GM23338 (cell line): ENCODE data around the gene SAFB2. TPM values are rescaled to one million over a fixed set of nuclear protein-coding genes. Genes with fewer than 3 reads are reported as not detected.

Experiments used
- ATAC-seq: fragments of 200-7000 bp; cut with Tn5 transposase; 3 replicates; pipeline ENCODE4 v1.9.1; 2020
- DNase-seq: peaks from one replicate; pipeline ENCODE4 v3.0.0-alpha.2; 2015; ENCODE audit warnings: low spot score
- H2AFZ ChIP-seq: fragments of 200-600 bp; sonication (generic); 2 replicates; pipeline ENCODE4 v1.8.0; 2016; ENCODE audit warnings: antibody characterized with exemption, mild to moderate bottlenecking, moderate library complexity
- H3F3A ChIP-seq: fragments of 200-600 bp; sonication (generic); replicated peaks from 2 replicates; pipeline ENCODE4 v1.8.0; 2017; ENCODE audit warnings: antibody characterized with exemption, mixed run types, low read depth
- H3K27ac ChIP-seq: fragments of 200-600 bp; sonication (generic); 2 replicates; pipeline ENCODE4 v1.6.1; 2016; ENCODE audit warnings: low read depth
- H3K27me3 ChIP-seq: fragments of 200-600 bp; sonication (generic); 2 replicates; pipeline ENCODE4 v1.8.0; 2016; ENCODE audit warnings: mild to moderate bottlenecking, mixed run types, moderate library complexity; ENCODE audit not compliant: insufficient read depth
- H3K36me3 ChIP-seq: fragments of 200-600 bp; sonication (generic); 2 replicates; pipeline ENCODE4 v1.8.0; 2016; ENCODE audit warnings: mild to moderate bottlenecking; ENCODE audit not compliant: insufficient read depth
- H3K4me1 ChIP-seq: fragments of 200-600 bp; sonication (generic); 2 replicates; pipeline ENCODE4 v1.8.0; 2016; ENCODE audit warnings: mild to moderate bottlenecking, moderate library complexity; ENCODE audit not compliant: insufficient read depth
- H3K4me2 ChIP-seq: fragments of 200-600 bp; sonication (generic); 2 replicates; pipeline ENCODE4 v1.7.1; 2017; ENCODE audit warnings: mixed run types
- H3K4me3 ChIP-seq: fragments of 200-600 bp; sonication (generic); 2 replicates; pipeline ENCODE4 v1.6.1; 2016; ENCODE audit warnings: mixed run types
- H3K79me2 ChIP-seq: fragments of 200-600 bp; sonication (generic); replicated peaks from 2 replicates; pipeline ENCODE4 v1.8.0; 2017; ENCODE audit warnings: mild to moderate bottlenecking; ENCODE audit not compliant: insufficient read depth
- H3K9me2 ChIP-seq: fragments of 200-600 bp; sonication (generic); 2 replicates; pipeline ENCODE4 v1.8.0; 2017; ENCODE audit not compliant: insufficient read depth
- H4K20me1 ChIP-seq: fragments of 200-600 bp; sonication (generic); replicated peaks from 2 replicates; pipeline ENCODE4 v1.8.0; 2017; ENCODE audit warnings: mild to moderate bottlenecking; ENCODE audit not compliant: insufficient read depth
- H3K27ac Mint-ChIP-seq: 2 replicates; pipeline ENCODE4 v1.8.0; 2020; ENCODE audit warnings: inconsistent platforms, mild to moderate bottlenecking, moderate library complexity, mixed read lengths
- H3K27me3 Mint-ChIP-seq: 3 replicates; pipeline ENCODE4 v1.8.0; 2022; ENCODE audit warnings: low read depth, mild to moderate bottlenecking, moderate library complexity, mixed read lengths, inconsistent platforms; ENCODE audit not compliant: insufficient read depth, poor library complexity
- H3K36me3 Mint-ChIP-seq: 3 replicates; pipeline ENCODE4 v1.8.0; 2021; ENCODE audit warnings: low read depth, mild to moderate bottlenecking, inconsistent platforms, moderate library complexity, mixed read lengths
- H3K4me1 Mint-ChIP-seq: 3 replicates; pipeline ENCODE4 v1.8.0; 2020; ENCODE audit warnings: mild to moderate bottlenecking, inconsistent platforms, mixed read lengths
- H3K4me3 Mint-ChIP-seq: 3 replicates; pipeline ENCODE4 v1.8.0; 2021; ENCODE audit warnings: moderate library complexity, mild to moderate bottlenecking, inconsistent platforms, mixed read lengths
- H3K9me3 Mint-ChIP-seq: 3 replicates; pipeline ENCODE4 v1.8.0; 2020; ENCODE audit warnings: moderate library complexity, mild to moderate bottlenecking, inconsistent platforms, mixed read lengths
- CREB1 ChIP-seq: fragments of 250-450 bp; sonication (Bioruptor Pico); IDR thresholded peaks from 2 replicates; pipeline ENCODE4 v1.5.0; 2020; ENCODE audit warnings: low read depth, mild to moderate bottlenecking, moderate library complexity
- EZH2 ChIP-seq: fragments of 200-600 bp; sonication (generic); IDR thresholded peaks from one replicate; pipeline ENCODE4 v1.8.0; 2017; ENCODE audit warnings: antibody characterized with exemption, mild to moderate bottlenecking, low read depth; ENCODE audit not compliant: unreplicated experiment
- EZH2phosphoT487 ChIP-seq: fragments of 200-600 bp; sonication (generic); IDR thresholded peaks from one replicate; pipeline ENCODE4 v1.8.1; 2018; ENCODE audit warnings: antibody characterized with exemption; ENCODE audit not compliant: unreplicated experiment
- JUNB ChIP-seq: IDR thresholded peaks from one replicate; pipeline ENCODE4 v1.6.1; 2016; ENCODE audit warnings: antibody characterized with exemption; ENCODE audit not compliant: unreplicated experiment
- NANOG ChIP-seq: IDR thresholded peaks from 2 replicates; pipeline ENCODE4 v1.6.1; 2016; ENCODE audit warnings: antibody characterized with exemption, borderline replicate concordance
- STAT1 ChIP-seq: IDR thresholded peaks from one replicate; pipeline ENCODE4 v1.6.1; 2016; ENCODE audit warnings: antibody characterized with exemption; ENCODE audit not compliant: unreplicated experiment
- ZNF114 ChIP-seq: fragments of 250-450 bp; sonication (Bioruptor Pico); IDR thresholded peaks from 2 replicates; pipeline ENCODE4 v1.5.0; 2020; ENCODE audit warnings: mild to moderate bottlenecking, moderate library complexity
- ZNF331 ChIP-seq: fragments of 250-450 bp; sonication (Bioruptor Pico); IDR thresholded peaks from 2 replicates; pipeline ENCODE4 v1.5.0; 2020; ENCODE audit warnings: low read depth, mild to moderate bottlenecking, moderate library complexity
- polyA plus RNA-seq: library from polyadenylated mRNA; unstranded; fragments of >200 nt; fragmentation: Nextera tagmentation; extraction: Ambion mirVana; gene quantifications from 2 replicates; pipeline ENCODE4 v1.2.1, GENCODE V29; 2016
- total RNA-seq: library from RNA; depleted of rRNA; stranded (reverse); fragments of >200 nt; shearing (Covaris generic); gene quantifications from 2 replicates; pipeline ENCODE4 v1.2.3, GENCODE V29; 2014
- TF ChIP-seq, protein P1 (sequence below), 2 experiments: fragments of 200-600 bp in 1 of 2; sonication (generic) in 1 of 2; conservative IDR thresholded peaks; 2 replicates each; pipeline versions ENCODE4 v1.5.1 to v1.6.1; 2016 to 2017; ENCODE audit warnings: antibody characterized with exemption in 2 of 2, low read depth in 2 of 2, mild to moderate bottlenecking in 2 of 2, moderate library complexity in 1 of 2
- TF ChIP-seq, protein P2 (sequence below): fragments of 250-450 bp; sonication (Bioruptor Pico); IDR thresholded peaks from 2 replicates; pipeline ENCODE4 v1.5.0; 2020; ENCODE audit warnings: mild to moderate bottlenecking, moderate library complexity
- TF ChIP-seq, protein P3 (sequence below): IDR thresholded peaks from 2 replicates; pipeline ENCODE4 v1.6.1; 2016; ENCODE audit warnings: antibody characterized with exemption
- TF ChIP-seq, protein P4 (sequence below): IDR thresholded peaks from one replicate; pipeline ENCODE4 v1.6.1; 2018; ENCODE audit warnings: antibody characterized with exemption; ENCODE audit not compliant: unreplicated experiment

The SAFB2 gene
- total and polyA plus RNA-seq, 2 experiments from 2014 or later = 37.7 to 102 TPM

DNA sequence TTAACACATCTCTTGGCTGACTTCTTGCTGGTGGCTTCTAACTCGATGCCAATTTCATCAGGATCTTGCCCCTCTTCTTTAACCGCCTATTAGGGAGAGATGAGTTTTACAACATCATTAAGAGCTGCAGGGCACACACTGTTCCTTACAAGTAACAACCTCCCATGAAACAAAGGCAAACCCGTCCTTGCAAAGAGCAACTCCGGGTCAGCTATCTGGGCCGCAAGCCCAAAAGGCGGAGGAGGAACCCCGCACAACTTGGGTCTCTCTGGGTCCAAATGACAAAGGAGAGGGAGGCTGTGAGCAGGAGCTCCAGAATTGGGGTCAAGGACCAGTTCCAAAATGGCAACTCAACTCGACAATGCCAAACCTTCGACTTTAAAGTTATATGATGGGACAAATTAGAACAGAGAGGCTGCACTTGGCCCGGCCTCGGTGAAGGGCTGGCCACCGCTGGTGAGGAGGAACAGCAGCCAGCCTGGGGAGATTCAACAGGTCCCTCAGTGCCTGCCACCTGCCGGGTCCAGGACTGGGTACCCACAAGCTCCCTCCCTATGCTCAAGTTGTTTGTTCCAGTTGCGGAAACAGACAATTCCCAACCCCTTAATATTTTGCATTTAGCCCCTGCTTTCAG lies 1.1 kb downstream of the SAFB2 start:
- H3K4me1 ChIP-seq = peaks cover 20% of the 10 kb centered on the region
- H3K36me3 ChIP-seq = peaks cover 37% of the 10 kb centered on the region
- peaks cover 74% of the 10 kb centered on the region for H3K36me3 Mint-ChIP-seq
- peaks cover 31% of the 10 kb centered on the region for H3K4me1 Mint-ChIP-seq
- peak overlapping the region; percentile 98 for H3K4me3 ChIP-seq
- TF ChIP-seq, protein P1, sequence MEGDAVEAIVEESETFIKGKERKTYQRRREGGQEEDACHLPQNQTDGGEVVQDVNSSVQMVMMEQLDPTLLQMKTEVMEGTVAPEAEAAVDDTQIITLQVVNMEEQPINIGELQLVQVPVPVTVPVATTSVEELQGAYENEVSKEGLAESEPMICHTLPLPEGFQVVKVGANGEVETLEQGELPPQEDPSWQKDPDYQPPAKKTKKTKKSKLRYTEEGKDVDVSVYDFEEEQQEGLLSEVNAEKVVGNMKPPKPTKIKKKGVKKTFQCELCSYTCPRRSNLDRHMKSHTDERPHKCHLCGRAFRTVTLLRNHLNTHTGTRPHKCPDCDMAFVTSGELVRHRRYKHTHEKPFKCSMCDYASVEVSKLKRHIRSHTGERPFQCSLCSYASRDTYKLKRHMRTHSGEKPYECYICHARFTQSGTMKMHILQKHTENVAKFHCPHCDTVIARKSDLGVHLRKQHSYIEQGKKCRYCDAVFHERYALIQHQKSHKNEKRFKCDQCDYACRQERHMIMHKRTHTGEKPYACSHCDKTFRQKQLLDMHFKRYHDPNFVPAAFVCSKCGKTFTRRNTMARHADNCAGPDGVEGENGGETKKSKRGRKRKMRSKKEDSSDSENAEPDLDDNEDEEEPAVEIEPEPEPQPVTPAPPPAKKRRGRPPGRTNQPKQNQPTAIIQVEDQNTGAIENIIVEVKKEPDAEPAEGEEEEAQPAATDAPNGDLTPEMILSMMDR (conservative IDR thresholded peaks at IDR 0.05; ENCODE audit: low read depth in 2 of 2) = no peak
- TF ChIP-seq CREB1 (CRISPR knock-in tag) (no peak), STAT1 (no peak), EZH2 (no peak), ZNF114 (CRISPR knock-in tag) (no peak), EZH2phosphoT487 (no peak), ZNF331 (CRISPR knock-in tag) (no peak), JUNB (no peak), NANOG (no peak)
- TF ChIP-seq, protein P2, sequence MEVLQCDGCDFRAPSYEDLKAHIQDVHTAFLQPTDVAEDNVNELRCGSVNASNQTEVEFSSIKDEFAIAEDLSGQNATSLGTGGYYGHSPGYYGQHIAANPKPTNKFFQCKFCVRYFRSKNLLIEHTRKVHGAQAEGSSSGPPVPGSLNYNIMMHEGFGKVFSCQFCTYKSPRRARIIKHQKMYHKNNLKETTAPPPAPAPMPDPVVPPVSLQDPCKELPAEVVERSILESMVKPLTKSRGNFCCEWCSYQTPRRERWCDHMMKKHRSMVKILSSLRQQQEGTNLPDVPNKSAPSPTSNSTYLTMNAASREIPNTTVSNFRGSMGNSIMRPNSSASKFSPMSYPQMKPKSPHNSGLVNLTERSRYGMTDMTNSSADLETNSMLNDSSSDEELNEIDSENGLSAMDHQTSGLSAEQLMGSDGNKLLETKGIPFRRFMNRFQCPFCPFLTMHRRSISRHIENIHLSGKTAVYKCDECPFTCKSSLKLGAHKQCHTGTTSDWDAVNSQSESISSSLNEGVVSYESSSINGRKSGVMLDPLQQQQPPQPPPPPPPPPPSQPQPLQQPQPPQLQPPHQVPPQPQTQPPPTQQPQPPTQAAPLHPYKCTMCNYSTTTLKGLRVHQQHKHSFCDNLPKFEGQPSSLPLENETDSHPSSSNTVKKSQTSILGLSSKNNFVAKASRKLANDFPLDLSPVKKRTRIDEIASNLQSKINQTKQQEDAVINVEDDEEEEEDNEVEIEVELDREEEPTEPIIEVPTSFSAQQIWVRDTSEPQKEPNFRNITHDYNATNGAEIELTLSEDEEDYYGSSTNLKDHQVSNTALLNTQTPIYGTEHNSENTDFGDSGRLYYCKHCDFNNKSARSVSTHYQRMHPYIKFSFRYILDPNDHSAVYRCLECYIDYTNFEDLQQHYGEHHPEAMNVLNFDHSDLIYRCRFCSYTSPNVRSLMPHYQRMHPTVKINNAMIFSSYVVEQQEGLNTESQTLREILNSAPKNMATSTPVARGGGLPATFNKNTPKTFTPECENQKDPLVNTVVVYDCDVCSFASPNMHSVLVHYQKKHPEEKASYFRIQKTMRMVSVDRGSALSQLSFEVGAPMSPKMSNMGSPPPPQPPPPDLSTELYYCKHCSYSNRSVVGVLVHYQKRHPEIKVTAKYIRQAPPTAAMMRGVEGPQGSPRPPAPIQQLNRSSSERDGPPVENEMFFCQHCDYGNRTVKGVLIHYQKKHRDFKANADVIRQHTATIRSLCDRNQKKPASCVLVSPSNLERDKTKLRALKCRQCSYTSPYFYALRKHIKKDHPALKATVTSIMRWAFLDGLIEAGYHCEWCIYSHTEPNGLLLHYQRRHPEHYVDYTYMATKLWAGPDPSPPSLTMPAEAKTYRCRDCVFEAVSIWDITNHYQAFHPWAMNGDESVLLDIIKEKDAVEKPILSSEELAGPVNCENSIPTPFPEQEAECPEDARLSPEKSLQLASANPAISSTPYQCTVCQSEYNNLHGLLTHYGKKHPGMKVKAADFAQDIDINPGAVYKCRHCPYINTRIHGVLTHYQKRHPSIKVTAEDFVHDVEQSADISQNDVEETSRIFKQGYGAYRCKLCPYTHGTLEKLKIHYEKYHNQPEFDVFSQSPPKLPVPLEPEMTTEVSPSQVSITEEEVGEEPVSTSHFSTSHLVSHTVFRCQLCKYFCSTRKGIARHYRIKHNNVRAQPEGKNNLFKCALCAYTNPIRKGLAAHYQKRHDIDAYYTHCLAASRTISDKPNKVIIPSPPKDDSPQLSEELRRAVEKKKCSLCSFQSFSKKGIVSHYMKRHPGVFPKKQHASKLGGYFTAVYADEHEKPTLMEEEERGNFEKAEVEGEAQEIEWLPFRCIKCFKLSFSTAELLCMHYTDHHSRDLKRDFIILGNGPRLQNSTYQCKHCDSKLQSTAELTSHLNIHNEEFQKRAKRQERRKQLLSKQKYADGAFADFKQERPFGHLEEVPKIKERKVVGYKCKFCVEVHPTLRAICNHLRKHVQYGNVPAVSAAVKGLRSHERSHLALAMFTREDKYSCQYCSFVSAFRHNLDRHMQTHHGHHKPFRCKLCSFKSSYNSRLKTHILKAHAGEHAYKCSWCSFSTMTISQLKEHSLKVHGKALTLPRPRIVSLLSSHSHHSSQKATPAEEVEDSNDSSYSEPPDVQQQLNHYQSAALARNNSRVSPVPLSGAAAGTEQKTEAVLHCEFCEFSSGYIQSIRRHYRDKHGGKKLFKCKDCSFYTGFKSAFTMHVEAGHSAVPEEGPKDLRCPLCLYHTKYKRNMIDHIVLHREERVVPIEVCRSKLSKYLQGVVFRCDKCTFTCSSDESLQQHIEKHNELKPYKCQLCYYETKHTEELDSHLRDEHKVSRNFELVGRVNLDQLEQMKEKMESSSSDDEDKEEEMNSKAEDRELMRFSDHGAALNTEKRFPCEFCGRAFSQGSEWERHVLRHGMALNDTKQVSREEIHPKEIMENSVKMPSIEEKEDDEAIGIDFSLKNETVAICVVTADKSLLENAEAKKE (CRISPR knock-in tag) = no peak
- TF ChIP-seq, protein P3, sequence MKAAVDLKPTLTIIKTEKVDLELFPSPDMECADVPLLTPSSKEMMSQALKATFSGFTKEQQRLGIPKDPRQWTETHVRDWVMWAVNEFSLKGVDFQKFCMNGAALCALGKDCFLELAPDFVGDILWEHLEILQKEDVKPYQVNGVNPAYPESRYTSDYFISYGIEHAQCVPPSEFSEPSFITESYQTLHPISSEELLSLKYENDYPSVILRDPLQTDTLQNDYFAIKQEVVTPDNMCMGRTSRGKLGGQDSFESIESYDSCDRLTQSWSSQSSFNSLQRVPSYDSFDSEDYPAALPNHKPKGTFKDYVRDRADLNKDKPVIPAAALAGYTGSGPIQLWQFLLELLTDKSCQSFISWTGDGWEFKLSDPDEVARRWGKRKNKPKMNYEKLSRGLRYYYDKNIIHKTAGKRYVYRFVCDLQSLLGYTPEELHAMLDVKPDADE = no peak
- TF ChIP-seq, protein P4, sequence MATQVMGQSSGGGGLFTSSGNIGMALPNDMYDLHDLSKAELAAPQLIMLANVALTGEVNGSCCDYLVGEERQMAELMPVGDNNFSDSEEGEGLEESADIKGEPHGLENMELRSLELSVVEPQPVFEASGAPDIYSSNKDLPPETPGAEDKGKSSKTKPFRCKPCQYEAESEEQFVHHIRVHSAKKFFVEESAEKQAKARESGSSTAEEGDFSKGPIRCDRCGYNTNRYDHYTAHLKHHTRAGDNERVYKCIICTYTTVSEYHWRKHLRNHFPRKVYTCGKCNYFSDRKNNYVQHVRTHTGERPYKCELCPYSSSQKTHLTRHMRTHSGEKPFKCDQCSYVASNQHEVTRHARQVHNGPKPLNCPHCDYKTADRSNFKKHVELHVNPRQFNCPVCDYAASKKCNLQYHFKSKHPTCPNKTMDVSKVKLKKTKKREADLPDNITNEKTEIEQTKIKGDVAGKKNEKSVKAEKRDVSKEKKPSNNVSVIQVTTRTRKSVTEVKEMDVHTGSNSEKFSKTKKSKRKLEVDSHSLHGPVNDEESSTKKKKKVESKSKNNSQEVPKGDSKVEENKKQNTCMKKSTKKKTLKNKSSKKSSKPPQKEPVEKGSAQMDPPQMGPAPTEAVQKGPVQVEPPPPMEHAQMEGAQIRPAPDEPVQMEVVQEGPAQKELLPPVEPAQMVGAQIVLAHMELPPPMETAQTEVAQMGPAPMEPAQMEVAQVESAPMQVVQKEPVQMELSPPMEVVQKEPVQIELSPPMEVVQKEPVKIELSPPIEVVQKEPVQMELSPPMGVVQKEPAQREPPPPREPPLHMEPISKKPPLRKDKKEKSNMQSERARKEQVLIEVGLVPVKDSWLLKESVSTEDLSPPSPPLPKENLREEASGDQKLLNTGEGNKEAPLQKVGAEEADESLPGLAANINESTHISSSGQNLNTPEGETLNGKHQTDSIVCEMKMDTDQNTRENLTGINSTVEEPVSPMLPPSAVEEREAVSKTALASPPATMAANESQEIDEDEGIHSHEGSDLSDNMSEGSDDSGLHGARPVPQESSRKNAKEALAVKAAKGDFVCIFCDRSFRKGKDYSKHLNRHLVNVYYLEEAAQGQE = no peak
- peak overlapping the region; percentile 100 for H3K4me3 Mint-ChIP-seq
- H4K20me1 ChIP-seq = peaks cover 55% of the 10 kb centered on the region
- H3K79me2 ChIP-seq = peaks cover 92% of the 10 kb centered on the region
- ATAC-seq = no peak
- H3K9me3 Mint-ChIP-seq = peaks cover 5% of the 10 kb centered on the region
- H3K9me2 ChIP-seq = no peaks in the 10 kb centered on the region
- H2AFZ ChIP-seq = no peak overlapping the region
- H3K27ac ChIP-seq = no peak overlapping the region
- peak overlapping the region; percentile 85 for H3K27ac Mint-ChIP-seq
- H3K27me3 Mint-ChIP-seq = peaks cover 12% of the 10 kb centered on the region
- H3K4me2 ChIP-seq = peak overlapping the region; percentile 95
- DNase-seq = no peak
- no peaks in the 10 kb centered on the region for H3K27me3 ChIP-seq
- H3F3A ChIP-seq = peaks cover 12% of the 10 kb centered on the region; the same call in 1 of the 2 replicates
